Measurements from ENCODE around the gene METTL27. TPM values are rescaled to one million over a fixed set of nuclear protein-coding genes. Genes with fewer than 3 reads are reported as not detected.
"Not testable (repeated sequence)": the region's sequence is repeated elsewhere in the genome, so short reads cannot be mapped to it uniquely, and the experiment has no call there.

Gene METTL27
- total RNA-seq, 3 donors from 2014 or later (not counting 1 experiment from before 2014, with no cell fraction given), result 1.2 TPM; not detected in 2

DNA sequence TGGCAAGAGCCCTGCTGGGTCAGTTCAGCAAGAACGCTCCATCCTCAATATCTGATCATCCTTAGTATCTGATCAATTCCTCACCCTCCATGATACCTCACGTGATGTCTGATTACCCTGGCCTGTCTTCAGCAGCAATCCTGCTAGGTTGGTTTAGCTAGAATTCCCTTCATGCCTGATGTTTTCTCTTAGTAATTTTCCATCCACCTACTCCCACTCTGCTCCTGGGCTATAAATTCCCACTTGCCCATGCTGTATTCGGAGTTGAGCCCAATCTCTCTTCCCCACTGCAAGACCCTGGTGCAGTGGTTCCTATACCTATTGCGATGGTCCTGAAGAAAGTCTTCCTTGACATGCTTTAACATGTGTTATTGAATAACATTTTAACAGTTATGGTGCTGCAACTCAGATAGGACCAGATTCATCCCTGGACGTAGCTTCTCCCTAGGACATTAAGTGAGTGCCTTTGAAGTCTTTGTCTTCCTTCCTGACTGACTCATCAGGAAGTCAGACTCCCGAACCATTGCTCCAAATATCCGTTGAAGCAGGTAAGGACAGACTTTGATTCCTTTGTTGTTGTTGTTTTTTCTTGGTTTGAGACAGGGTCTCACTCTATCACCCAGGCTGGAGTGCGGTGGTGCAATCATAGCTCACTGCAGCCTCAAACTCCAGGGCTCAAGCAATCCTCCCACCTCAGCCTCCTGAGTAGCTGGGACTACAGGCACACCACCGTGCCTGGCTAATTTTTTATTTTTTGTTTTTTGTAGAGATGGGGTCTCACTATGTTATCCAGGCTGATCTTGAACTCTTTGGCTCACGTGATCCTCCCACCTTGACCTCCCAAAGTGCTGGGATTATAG, 42.8 kb downstream of the METTL27 start:
- Mint-ChIP-seq H3K9me3 (no peaks in the 10 kb centered on the region), H3K27ac (no peak overlapping the region), H3K4me1 (no peaks in the 10 kb centered on the region), H3K36me3 (no peaks in the 10 kb centered on the region), H3K27me3 (ENCODE audit: low read depth in 2 of 2) (peaks cover 8% of the 10 kb centered on the region in 2 donors), H3K4me3 (no peak overlapping the region)
- no peak overlapping the region for H3K27ac ChIP-seq (ENCODE audit: low read length)
- DNase-seq, result no peak
- no peaks in the 10 kb centered on the region for H3K4me1 ChIP-seq (ENCODE audit: control insufficient read depth, insufficient read depth, low read length)
- no peak overlapping the region for H3K4me3 ChIP-seq (ENCODE audit: low read length)
- WGBS (ENCODE audit: insufficient coverage), result 88% methylated on average over 7 of the region's 10 CpGs
- no peaks in the 10 kb centered on the region for H3K9me3 ChIP-seq (ENCODE audit: control insufficient read depth, insufficient read depth, low read length)
- intact Hi-C loops (cut with micrococcal nuclease), result no loop called here
- TF ChIP-seq, protein P1, sequence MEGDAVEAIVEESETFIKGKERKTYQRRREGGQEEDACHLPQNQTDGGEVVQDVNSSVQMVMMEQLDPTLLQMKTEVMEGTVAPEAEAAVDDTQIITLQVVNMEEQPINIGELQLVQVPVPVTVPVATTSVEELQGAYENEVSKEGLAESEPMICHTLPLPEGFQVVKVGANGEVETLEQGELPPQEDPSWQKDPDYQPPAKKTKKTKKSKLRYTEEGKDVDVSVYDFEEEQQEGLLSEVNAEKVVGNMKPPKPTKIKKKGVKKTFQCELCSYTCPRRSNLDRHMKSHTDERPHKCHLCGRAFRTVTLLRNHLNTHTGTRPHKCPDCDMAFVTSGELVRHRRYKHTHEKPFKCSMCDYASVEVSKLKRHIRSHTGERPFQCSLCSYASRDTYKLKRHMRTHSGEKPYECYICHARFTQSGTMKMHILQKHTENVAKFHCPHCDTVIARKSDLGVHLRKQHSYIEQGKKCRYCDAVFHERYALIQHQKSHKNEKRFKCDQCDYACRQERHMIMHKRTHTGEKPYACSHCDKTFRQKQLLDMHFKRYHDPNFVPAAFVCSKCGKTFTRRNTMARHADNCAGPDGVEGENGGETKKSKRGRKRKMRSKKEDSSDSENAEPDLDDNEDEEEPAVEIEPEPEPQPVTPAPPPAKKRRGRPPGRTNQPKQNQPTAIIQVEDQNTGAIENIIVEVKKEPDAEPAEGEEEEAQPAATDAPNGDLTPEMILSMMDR (IDR thresholded peaks at IDR 0.05), result no peak
- no peaks in the 10 kb centered on the region for H3K27me3 ChIP-seq (ENCODE audit: control insufficient read depth, insufficient read depth, low read length)
- H3K36me3 ChIP-seq (ENCODE audit: control insufficient read depth, insufficient read depth, low read length), result no peaks in the 10 kb centered on the region
- no peak for ATAC-seq

DNA sequence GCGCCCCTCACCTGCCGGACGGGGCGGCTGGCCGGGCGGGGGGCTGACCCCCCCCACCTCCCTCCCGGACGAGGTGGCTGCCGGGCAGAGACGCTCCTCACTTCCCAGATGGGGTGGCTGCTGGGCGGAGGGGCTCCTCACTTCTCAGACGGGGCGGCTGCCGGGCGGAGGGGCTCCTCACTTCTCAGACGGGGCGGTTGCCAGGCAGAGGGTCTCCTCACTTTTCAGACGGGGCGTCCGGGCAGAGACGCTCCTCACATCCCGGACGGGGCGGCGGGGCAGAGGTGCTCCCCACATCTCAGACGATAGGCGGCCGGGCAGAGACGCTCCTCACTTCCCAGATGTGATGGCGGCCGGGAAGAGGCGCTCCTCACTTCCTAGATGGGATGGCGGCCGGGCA, 45.1 kb downstream of the METTL27 start:
- DNase-seq; intact Hi-C loops (cut with micrococcal nuclease); H3K9me3 ChIP-seq (ENCODE audit: control insufficient read depth, insufficient read depth, low read length); H3K4me1 ChIP-seq (ENCODE audit: control insufficient read depth, insufficient read depth, low read length); H3K27ac Mint-ChIP-seq; H3K4me1 Mint-ChIP-seq; H3K27me3 Mint-ChIP-seq (ENCODE audit: low read depth in 2 of 2); H3K27me3 ChIP-seq (ENCODE audit: control insufficient read depth, insufficient read depth, low read length); H3K36me3 ChIP-seq (ENCODE audit: control insufficient read depth, insufficient read depth, low read length); H3K4me3 Mint-ChIP-seq; H3K27ac ChIP-seq (ENCODE audit: low read length); ATAC-seq; H3K4me3 ChIP-seq (ENCODE audit: low read length); H3K36me3 Mint-ChIP-seq; H3K9me3 Mint-ChIP-seq: not testable (repeated sequence)
- WGBS (ENCODE audit: insufficient coverage), result 100% methylated on average over 5 of the region's 34 CpGs

- H3K27me3 ChIP-seq (ENCODE audit: control insufficient read depth, insufficient read depth, low read length); H3K4me1 Mint-ChIP-seq; H3K9me3 ChIP-seq (ENCODE audit: control insufficient read depth, insufficient read depth, low read length); H3K27ac Mint-ChIP-seq; H3K4me3 Mint-ChIP-seq; H3K4me3 ChIP-seq (ENCODE audit: low read length); H3K36me3 Mint-ChIP-seq; H3K27me3 Mint-ChIP-seq (ENCODE audit: low read depth in 2 of 2); H3K27ac ChIP-seq (ENCODE audit: low read length); DNase-seq; ATAC-seq; H3K4me1 ChIP-seq (ENCODE audit: control insufficient read depth, insufficient read depth, low read length); intact Hi-C loops (cut with micrococcal nuclease); H3K9me3 Mint-ChIP-seq; H3K36me3 ChIP-seq (ENCODE audit: control insufficient read depth, insufficient read depth, low read length): not testable (repeated sequence)
- WGBS (ENCODE audit: insufficient coverage), result 100% methylated on average over 1 of the region's 6 CpGs
Measured at GRCh38 chr7:73796656-73797055, 45.7 kb downstream of the METTL27 start.

DNA sequence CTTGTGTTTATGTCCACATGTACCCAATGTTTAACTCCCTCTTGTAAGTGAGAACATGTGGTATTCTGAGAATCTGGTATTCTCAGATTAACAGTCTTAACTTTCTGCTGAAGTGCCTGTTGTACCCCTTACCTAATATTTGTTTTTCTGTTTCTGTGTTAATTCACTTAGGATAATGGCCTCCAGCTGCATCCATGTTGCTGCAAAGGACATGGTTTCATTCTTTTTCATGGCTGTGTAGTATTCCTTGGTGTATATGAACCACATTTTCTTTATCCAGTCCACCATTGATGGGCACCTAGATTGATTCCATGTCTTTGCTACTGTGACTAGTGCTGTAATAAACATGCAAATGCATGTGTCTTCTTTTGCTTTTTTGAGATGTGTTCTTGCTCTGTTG, 47.1 kb downstream of the METTL27 start:
- intact Hi-C loops (cut with micrococcal nuclease); H3K27ac ChIP-seq (ENCODE audit: low read length); H3K4me3 Mint-ChIP-seq; H3K9me3 ChIP-seq (ENCODE audit: control insufficient read depth, insufficient read depth, low read length); H3K27ac Mint-ChIP-seq; H3K36me3 ChIP-seq (ENCODE audit: control insufficient read depth, insufficient read depth, low read length); H3K4me1 Mint-ChIP-seq; H3K4me3 ChIP-seq (ENCODE audit: low read length); DNase-seq; H3K9me3 Mint-ChIP-seq; ATAC-seq; H3K27me3 ChIP-seq (ENCODE audit: control insufficient read depth, insufficient read depth, low read length); H3K36me3 Mint-ChIP-seq; H3K4me1 ChIP-seq (ENCODE audit: control insufficient read depth, insufficient read depth, low read length); H3K27me3 Mint-ChIP-seq (ENCODE audit: low read depth in 2 of 2): not testable (repeated sequence)

DNA sequence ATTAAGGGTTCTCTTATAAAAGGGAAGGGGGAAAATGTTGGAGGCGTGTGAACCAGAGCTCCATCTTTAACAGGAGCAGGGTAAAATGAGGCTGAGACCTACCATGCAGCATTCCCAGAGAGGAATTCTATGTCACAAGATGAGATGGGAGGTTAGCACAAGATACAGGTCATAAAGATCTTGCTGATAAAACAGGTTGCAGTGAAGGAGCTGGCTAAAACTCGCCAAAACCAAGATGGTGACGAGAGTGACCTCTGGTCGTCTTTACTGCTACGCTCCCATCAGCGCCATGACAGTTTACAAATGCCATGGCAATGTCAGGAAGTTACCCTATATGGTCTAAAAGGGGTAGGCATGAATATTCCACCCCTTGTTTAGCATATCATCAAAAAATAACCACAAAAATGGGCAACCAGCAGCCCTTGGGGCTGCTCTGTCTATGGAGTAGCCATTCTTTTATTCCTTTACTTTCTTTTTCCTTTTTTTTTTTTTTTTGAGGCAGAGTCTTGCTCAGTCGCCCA, 51.1 kb downstream of the METTL27 start:
- intact Hi-C loops (cut with micrococcal nuclease); H3K4me3 Mint-ChIP-seq; H3K27me3 ChIP-seq (ENCODE audit: control insufficient read depth, insufficient read depth, low read length); H3K27ac ChIP-seq (ENCODE audit: low read length); H3K4me1 Mint-ChIP-seq; H3K4me3 ChIP-seq (ENCODE audit: low read length); DNase-seq; H3K36me3 Mint-ChIP-seq; H3K27ac Mint-ChIP-seq; H3K4me1 ChIP-seq (ENCODE audit: control insufficient read depth, insufficient read depth, low read length); H3K9me3 ChIP-seq (ENCODE audit: control insufficient read depth, insufficient read depth, low read length); H3K9me3 Mint-ChIP-seq; H3K36me3 ChIP-seq (ENCODE audit: control insufficient read depth, insufficient read depth, low read length); H3K27me3 Mint-ChIP-seq (ENCODE audit: low read depth in 2 of 2); ATAC-seq: not testable (repeated sequence)
- 90% methylated on average over 6 of the region's 7 CpGs for WGBS (ENCODE audit: insufficient coverage)
